ENCODE measurements around the gene OVOL2. TPM values are rescaled to one million over a fixed set of nuclear protein-coding genes. Genes with fewer than 3 reads are reported as not detected.
"Not testable (repeated sequence)": the region's sequence is repeated elsewhere in the genome, so short reads cannot be mapped to it uniquely, and the experiment has no call there.

The OVOL2 gene
- total RNA-seq: not detected

DNA sequence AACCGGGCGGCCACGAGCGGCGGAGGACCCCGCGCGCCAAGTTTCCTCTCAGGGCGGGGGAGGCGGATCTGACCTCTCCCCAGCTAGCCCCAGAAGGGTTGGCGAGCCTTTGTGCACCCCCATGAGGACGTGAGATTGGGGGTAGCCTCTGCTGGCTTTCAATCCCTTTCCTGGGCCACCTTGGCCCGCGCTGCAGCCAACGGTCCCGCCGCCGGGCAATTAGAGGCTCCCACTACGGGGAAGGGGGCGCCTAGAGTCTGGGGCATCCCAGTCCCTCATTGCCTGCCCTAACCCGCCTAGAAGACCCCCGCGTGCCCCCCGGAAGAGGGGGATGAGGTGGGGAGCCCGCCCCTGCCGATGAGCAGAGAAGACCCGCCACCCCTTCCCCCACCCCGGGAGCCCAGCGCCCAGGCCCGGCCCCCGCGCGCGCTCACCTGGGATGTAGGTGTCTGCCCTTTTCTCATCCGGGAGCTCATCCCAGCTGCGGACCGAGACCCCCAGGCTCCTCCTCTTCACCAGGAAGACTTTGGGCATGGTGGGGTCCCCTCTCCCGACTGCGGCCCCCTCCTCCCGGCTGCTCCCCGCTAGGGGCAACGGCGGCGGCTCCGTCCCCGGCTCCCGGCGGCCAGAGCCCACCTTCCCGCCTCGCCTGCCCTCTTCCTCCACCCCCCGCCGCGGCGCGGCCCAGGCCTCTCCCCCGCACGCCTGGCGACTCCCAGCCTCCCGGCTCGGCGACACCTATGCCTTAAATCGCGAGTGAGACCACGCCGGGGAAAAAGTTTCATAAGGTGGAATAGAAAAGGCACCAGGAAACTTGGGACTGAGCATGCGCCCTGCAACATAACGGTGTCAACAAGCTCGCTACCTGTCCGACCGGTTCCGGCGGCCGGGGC, at the start of gene OVOL2:
Gene OVOL2, minus strand, starts transcription at position 816 of the 893 bp plus-strand sequence. Its CDS starts 282 bp downstream, at position 534.
- intact Hi-C loops (cut with micrococcal nuclease): loop anchor here (10.0 kb wide), 1 partner anchor 227 kb away; the partner anchor contains the start of gene ZNF133
- peak; percentile 10 for DNase-seq
- Mint-ChIP-seq H3K4me3 (peak within 1 kb of the TSS; percentile 16), H3K4me1 (ENCODE audit: low read depth) (peaks cover 10% of the 10 kb centered on the region), H3K27me3 (peaks cover 57% of the 10 kb centered on the region), H3K9me3 (no peaks in the 10 kb centered on the region), H3K27ac (no peak within 1 kb of the TSS), H3K36me3 (no peaks in the 10 kb centered on the region)
- CTCF ChIA-PET: no interaction called here
- POLR2A ChIA-PET: interaction anchor here (1.1 kb wide), 1 partner anchor 110 kb away, joined by 3 read pairs; no protein-coding TSS in a partner anchor

DNA sequence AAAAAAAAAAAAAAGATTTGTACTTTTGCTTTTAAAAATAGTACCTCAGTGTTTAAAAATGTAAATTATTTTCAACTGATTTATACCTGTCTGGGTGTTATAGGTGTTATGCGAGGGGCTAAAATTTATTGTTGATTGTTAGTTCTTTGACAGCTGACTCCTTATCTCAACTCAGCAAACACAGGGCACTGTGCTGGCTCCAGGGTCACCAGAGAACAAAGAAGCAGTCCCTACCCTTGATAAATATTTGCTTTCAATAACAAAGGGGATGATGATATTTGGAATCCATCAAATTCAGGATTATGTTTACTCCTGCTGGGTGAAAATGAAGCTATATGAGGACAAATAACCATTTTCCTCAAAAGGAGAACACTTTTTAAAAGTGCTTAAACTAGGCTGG, 45.8 kb upstream of the OVOL2 start:
- Mint-ChIP-seq H3K36me3 (no peaks in the 10 kb centered on the region), H3K4me3 (no peak overlapping the region), H3K9me3 (peaks cover 2% of the 10 kb centered on the region), H3K4me1 (ENCODE audit: low read depth) (no peaks in the 10 kb centered on the region), H3K27me3 (peaks cover 9% of the 10 kb centered on the region), H3K27ac (no peak overlapping the region)
- ChIA-PET CTCF (interaction anchor here (0.7 kb wide), 1 partner anchor 718 kb away, joined by 3 read pairs; no protein-coding TSS in a partner anchor), POLR2A (no interaction called here)
- DNase-seq: no peak
- intact Hi-C loops (cut with micrococcal nuclease): no loop called here

- Mint-ChIP-seq H3K9me3 (no peaks in the 10 kb centered on the region), H3K27me3 (peaks cover 8% of the 10 kb centered on the region), H3K36me3 (no peaks in the 10 kb centered on the region), H3K27ac (no peak overlapping the region), H3K4me1 (ENCODE audit: low read depth) (no peaks in the 10 kb centered on the region), H3K4me3 (no peak overlapping the region)
- CTCF ChIA-PET: no interaction called here
- POLR2A ChIA-PET: no interaction called here
- DNase-seq: no peak
- intact Hi-C loops (cut with micrococcal nuclease): no loop called here
Measured at GRCh38 chr20:18101125-18101810, 43.6 kb upstream of the OVOL2 start.

DNA sequence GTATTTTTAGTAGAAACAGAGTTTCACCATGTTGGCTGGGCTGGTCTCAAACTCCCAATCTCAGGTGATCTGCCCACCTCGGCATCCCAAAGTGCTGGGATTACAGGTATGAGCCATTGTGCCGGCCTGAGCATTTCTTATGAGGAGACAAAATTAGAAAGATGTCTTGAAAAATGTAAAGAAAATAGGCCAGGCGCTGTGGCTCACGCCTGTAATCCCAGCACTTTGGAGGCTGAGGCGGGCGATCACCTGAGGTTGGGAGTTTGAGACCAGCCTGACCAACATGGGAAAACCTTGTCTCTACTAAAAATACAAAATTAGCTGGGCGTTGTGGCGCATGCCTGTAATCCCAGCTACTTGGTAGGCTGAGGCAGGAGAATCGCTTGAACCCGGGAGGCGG, 42.9 kb upstream of the OVOL2 start:
- not testable (repeated sequence) for H3K4me3 Mint-ChIP-seq

DNA sequence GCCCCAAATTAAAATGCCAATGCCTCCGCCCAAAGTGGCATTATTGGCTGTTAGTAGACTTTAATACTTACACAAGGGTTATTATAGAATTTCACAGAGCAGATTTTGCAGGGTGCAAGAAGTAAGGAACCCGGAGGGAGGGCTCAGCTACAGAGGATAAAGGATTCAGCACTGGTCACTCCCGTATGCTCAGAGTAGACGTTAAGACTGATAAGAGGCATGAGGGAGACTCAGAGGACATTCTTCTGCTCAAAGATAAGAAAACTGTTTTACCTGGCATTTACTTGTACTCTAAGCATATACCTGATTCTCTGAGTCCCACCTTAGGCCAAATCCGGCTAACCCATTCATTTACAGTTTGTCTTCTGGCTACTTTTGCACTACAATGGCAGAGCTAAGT, 36.5 kb upstream of the OVOL2 start:
- CTCF ChIA-PET: no interaction called here
- POLR2A ChIA-PET: no interaction called here
- Mint-ChIP-seq H3K4me3 (no peak overlapping the region), H3K4me1 (ENCODE audit: low read depth) (no peaks in the 10 kb centered on the region), H3K9me3 (no peaks in the 10 kb centered on the region), H3K27me3 (peaks cover 5% of the 10 kb centered on the region), H3K36me3 (no peaks in the 10 kb centered on the region), H3K27ac (no peak overlapping the region)
- intact Hi-C loops (cut with micrococcal nuclease): no loop called here
- no peak for DNase-seq

More for the DNA sequence above, 42.9 kb upstream of the OVOL2 start:
- DNase-seq; H3K4me1 Mint-ChIP-seq (ENCODE audit: low read depth); H3K27me3 Mint-ChIP-seq; H3K9me3 Mint-ChIP-seq; CTCF ChIA-PET; intact Hi-C loops (cut with micrococcal nuclease); POLR2A ChIA-PET; H3K27ac Mint-ChIP-seq; H3K36me3 Mint-ChIP-seq: not testable (repeated sequence)

- DNase-seq: no peak
- POLR2A ChIA-PET: no interaction called here
- no peak overlapping the region for H3K27ac Mint-ChIP-seq
Measured at GRCh38 chr20:18093388-18093787, 35.7 kb upstream of the OVOL2 start.

DNA sequence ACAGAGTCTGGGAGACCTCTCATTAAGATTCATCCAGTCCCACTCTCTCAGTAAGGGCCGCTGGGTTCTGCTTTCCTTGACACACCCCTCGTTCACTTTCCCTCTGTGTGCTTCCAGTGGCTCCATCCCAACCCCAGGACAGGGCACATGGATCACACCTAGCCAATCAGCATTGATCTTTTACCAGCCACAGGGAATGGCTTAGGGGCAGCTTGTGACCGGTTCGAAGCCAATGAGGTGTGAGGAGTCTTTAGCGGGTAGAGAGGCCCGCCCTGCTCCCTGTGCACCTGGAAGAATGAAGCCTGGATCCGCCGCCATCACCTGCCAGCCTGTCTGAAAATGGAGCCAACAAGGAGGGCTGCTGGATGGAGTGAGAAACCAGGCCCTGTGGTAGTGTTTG, 35.2 kb upstream of the OVOL2 start:
- no peaks in the 10 kb centered on the region for H3K36me3 Mint-ChIP-seq
- H3K4me3 Mint-ChIP-seq: no peak overlapping the region
- no peaks in the 10 kb centered on the region for H3K4me1 Mint-ChIP-seq (ENCODE audit: low read depth)
- no peak overlapping the region for H3K27ac Mint-ChIP-seq
- ChIA-PET POLR2A (no interaction called here), CTCF (interaction anchor here (0.7 kb wide), 1 partner anchor 10 kb away, joined by 3 read pairs; no protein-coding TSS in a partner anchor)
- no peak for DNase-seq
- H3K9me3 Mint-ChIP-seq: no peaks in the 10 kb centered on the region
- H3K27me3 Mint-ChIP-seq: peaks cover 2% of the 10 kb centered on the region
- intact Hi-C loops (cut with micrococcal nuclease): no loop called here

More at GRCh38 chr20:18093388-18093787, 35.7 kb upstream of the OVOL2 start:
- Mint-ChIP-seq H3K27me3 (peaks cover 2% of the 10 kb centered on the region), H3K36me3 (no peaks in the 10 kb centered on the region), H3K4me1 (ENCODE audit: low read depth) (no peaks in the 10 kb centered on the region), H3K4me3 (no peak overlapping the region), H3K9me3 (no peaks in the 10 kb centered on the region)
- intact Hi-C loops (cut with micrococcal nuclease): no loop called here
- CTCF ChIA-PET: no interaction called here

DNA sequence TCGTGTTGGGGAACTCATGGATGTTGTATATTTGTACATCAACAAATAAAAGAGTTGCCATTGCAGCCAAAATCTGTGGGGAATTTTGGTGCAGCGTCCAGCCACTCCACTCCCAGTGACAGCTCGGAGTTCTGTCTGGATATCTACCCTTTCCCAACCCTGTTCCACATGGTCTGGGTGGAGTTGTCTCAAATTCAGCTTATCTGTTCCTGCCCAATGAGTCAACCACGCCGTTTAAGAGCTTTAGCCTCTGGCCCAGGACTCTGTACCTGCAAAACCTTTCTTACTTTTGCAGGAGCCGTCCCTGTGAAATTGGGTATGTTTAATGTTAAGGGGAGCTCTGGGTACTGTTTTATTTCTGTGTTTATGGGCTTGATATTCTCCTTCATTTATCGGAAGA, 33.9 kb upstream of the OVOL2 start:
- intact Hi-C loops (cut with micrococcal nuclease): no loop called here
- Mint-ChIP-seq H3K4me3 (no peak overlapping the region), H3K27ac (no peak overlapping the region), H3K9me3 (no peaks in the 10 kb centered on the region), H3K4me1 (ENCODE audit: low read depth) (no peaks in the 10 kb centered on the region), H3K27me3 (peaks cover 2% of the 10 kb centered on the region), H3K36me3 (no peaks in the 10 kb centered on the region)
- DNase-seq: no peak
- CTCF ChIA-PET: no interaction called here
- POLR2A ChIA-PET: no interaction called here

- ChIA-PET CTCF (interaction anchor here (0.6 kb wide), 1 partner anchor 1290 kb away, joined by 4 read pairs; no protein-coding TSS in a partner anchor), POLR2A (no interaction called here)
- H3K9me3 Mint-ChIP-seq: no peaks in the 10 kb centered on the region
- no peaks in the 10 kb centered on the region for H3K4me1 Mint-ChIP-seq (ENCODE audit: low read depth)
- H3K27ac Mint-ChIP-seq: no peak overlapping the region
- peaks cover 4% of the 10 kb centered on the region for H3K27me3 Mint-ChIP-seq
- DNase-seq: no peak
- intact Hi-C loops (cut with micrococcal nuclease): no loop called here
- no peaks in the 10 kb centered on the region for H3K36me3 Mint-ChIP-seq
- no peak overlapping the region for H3K4me3 Mint-ChIP-seq
Measured at GRCh38 chr20:18090477-18090876, 32.8 kb upstream of the OVOL2 start.

- no peak for DNase-seq
- ChIA-PET CTCF (interaction anchor here (0.6 kb wide), 1 partner anchor 1290 kb away, joined by 4 read pairs; no protein-coding TSS in a partner anchor), POLR2A (no interaction called here)
- H3K4me3 Mint-ChIP-seq: no peak overlapping the region
- no peaks in the 10 kb centered on the region for H3K9me3 Mint-ChIP-seq
- no peak overlapping the region for H3K27ac Mint-ChIP-seq
- H3K27me3 Mint-ChIP-seq: peaks cover 4% of the 10 kb centered on the region
- no peaks in the 10 kb centered on the region for H3K4me1 Mint-ChIP-seq (ENCODE audit: low read depth)
- H3K36me3 Mint-ChIP-seq: no peaks in the 10 kb centered on the region
- intact Hi-C loops (cut with micrococcal nuclease): no loop called here
Measured at GRCh38 chr20:18090044-18090443, 32.3 kb upstream of the OVOL2 start.

- H3K9me3 Mint-ChIP-seq; H3K36me3 Mint-ChIP-seq; POLR2A ChIA-PET; H3K27me3 Mint-ChIP-seq; H3K4me3 Mint-ChIP-seq; H3K27ac Mint-ChIP-seq; CTCF ChIA-PET; intact Hi-C loops (cut with micrococcal nuclease); DNase-seq; H3K4me1 Mint-ChIP-seq (ENCODE audit: low read depth): not testable (repeated sequence)
Measured at GRCh38 chr20:18088841-18089240, 31.1 kb upstream of the OVOL2 start.

DNA sequence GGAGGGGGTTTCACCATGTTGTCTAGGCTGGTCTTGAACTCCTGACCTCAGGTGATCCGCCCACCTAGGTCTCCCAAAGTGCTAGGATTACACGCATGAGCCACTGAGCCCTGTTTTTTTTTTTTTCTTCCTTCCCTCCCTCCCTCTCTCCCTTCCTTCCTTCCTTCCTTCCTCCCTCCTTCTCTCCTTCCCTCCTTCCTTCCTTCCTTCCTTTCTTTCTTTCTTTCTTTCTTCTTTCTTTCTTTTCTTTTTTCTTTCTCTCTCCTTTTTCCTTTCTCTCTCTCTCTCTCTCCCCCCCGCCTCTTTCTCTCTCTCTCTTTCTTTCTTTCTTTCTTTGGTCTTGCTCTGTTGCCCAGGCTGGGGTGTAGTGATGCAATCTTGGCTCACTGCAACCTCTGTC, 30.6 kb upstream of the OVOL2 start:
- DNase-seq; H3K4me3 Mint-ChIP-seq; H3K27ac Mint-ChIP-seq; H3K27me3 Mint-ChIP-seq; POLR2A ChIA-PET; intact Hi-C loops (cut with micrococcal nuclease); CTCF ChIA-PET; H3K9me3 Mint-ChIP-seq; H3K4me1 Mint-ChIP-seq (ENCODE audit: low read depth); H3K36me3 Mint-ChIP-seq: not testable (repeated sequence)
